GM12878 (cell line): ENCODE measurements around the gene FCRLA. TPM values are rescaled to one million over a fixed set of nuclear protein-coding genes. Genes with fewer than 3 reads are reported as not detected.

ENCODE experiments used
- CHD1 ChIP-seq: IDR thresholded peaks from 2 replicates; pipeline ENCODE4 v1.6.1; 2012; ENCODE audit warnings: low read depth, low read length, improper control_type of control experiment
- EZH2 ChIP-seq: IDR thresholded peaks from 2 replicates; pipeline ENCODE4 v1.6.1; 2012; ENCODE audit warnings: low read depth, mild to moderate bottlenecking, control low read depth, inconsistent platforms, low read length, borderline replicate concordance; ENCODE audit not compliant: control insufficient read depth
- FOXK2 ChIP-seq: fragments of 450-650 bp; IDR thresholded peaks from 2 replicates; pipeline ENCODE4 v1.6.1; 2017; ENCODE audit warnings: mild to moderate bottlenecking, moderate library complexity
- HDAC6 ChIP-seq: fragments of 200-600 bp; sonication (generic); IDR thresholded peaks from one replicate; pipeline ENCODE4 v1.8.0; 2017; ENCODE audit warnings: antibody characterized with exemption; ENCODE audit not compliant: unreplicated experiment
- IKZF1 ChIP-seq: fragments of 450-650 bp; conservative IDR thresholded peaks from 2 replicates; pipeline ENCODE4 v1.6.1; 2017; ENCODE audit warnings: antibody characterized with exemption, mild to moderate bottlenecking
- IKZF2 ChIP-seq, 2 experiments: fragments of 450-650 bp; IDR thresholded peaks; 2 replicates each; pipeline ENCODE4 v1.6.1; 2017; ENCODE audit warnings: mild to moderate bottlenecking in 2 of 2, moderate library complexity in 2 of 2
- KAT2A ChIP-seq: conservative IDR thresholded peaks from 2 replicates; pipeline ENCODE4 v1.6.1; 2011; ENCODE audit warnings: low read depth, low read length; ENCODE audit not compliant: control insufficient read depth
- KDM1A ChIP-seq: fragments of 200-600 bp; sonication (generic); IDR thresholded peaks from 2 replicates; pipeline ENCODE4 v1.6.1; 2016; ENCODE audit warnings: borderline replicate concordance
- MEF2B ChIP-seq: fragments of 450-650 bp; IDR thresholded peaks from 2 replicates; pipeline ENCODE4 v1.6.1; 2018; ENCODE audit warnings: mild to moderate bottlenecking, moderate library complexity; ENCODE audit not compliant: partially characterized antibody, poor library complexity, severe bottlenecking
- MLLT1 ChIP-seq: fragments of 450-650 bp; IDR thresholded peaks from 2 replicates; pipeline ENCODE4 v1.6.1; 2016; ENCODE audit warnings: mild to moderate bottlenecking
- MYC ChIP-seq: IDR thresholded peaks from 2 replicates; pipeline ENCODE4 v1.6.1; 2011; ENCODE audit warnings: mild to moderate bottlenecking, low read length, moderate library complexity, inconsistent platforms; ENCODE audit not compliant: insufficient read depth, insufficient replicate concordance, insufficient read length, severe bottlenecking
- NFIC ChIP-seq: IDR thresholded peaks from 2 replicates; pipeline ENCODE4 v1.6.1; 2012; ENCODE audit warnings: low read depth, mild to moderate bottlenecking, inconsistent platforms, low read length, moderate library complexity
- NFYB ChIP-seq: IDR thresholded peaks from 2 replicates; pipeline ENCODE4 v1.6.1; 2011; ENCODE audit warnings: low read depth, mild to moderate bottlenecking, low read length, improper control_type of control experiment, moderate library complexity; ENCODE audit not compliant: insufficient read depth
- NR2C2 ChIP-seq: IDR thresholded peaks from 2 replicates; pipeline ENCODE4 v1.6.1; 2011; ENCODE audit warnings: borderline replicate concordance, low read depth; ENCODE audit not compliant: control insufficient read depth, insufficient read length
- NR2F1 ChIP-seq: fragments of 450-650 bp; conservative IDR thresholded peaks from 2 replicates; pipeline ENCODE4 v1.6.1; 2017; ENCODE audit warnings: mild to moderate bottlenecking
- PBX3 ChIP-seq: IDR thresholded peaks from 2 replicates; pipeline ENCODE4 v1.6.1; 2011; ENCODE audit warnings: mild to moderate bottlenecking, low read depth, low read length, moderate library complexity; ENCODE audit not compliant: insufficient replicate concordance
- POLR2A ChIP-seq: IDR thresholded peaks from 2 replicates; pipeline ENCODE4 v1.6.1; 2011; ENCODE audit warnings: low read depth, mild to moderate bottlenecking, low read length
- SMC3 ChIP-seq: IDR thresholded peaks from 2 replicates; pipeline ENCODE4 v1.6.1; 2011; ENCODE audit warnings: low read length, improper control_type of control experiment, borderline replicate concordance
- SREBF1 ChIP-seq: IDR thresholded peaks from 2 replicates; pipeline ENCODE4 v1.6.1; 2012; ENCODE audit warnings: mild to moderate bottlenecking, low read length
- SREBF2 ChIP-seq: IDR thresholded peaks from 2 replicates; pipeline ENCODE4 v1.6.1; 2012; ENCODE audit warnings: mild to moderate bottlenecking, low read length
- STAT3 ChIP-seq: IDR thresholded peaks from 2 replicates; pipeline ENCODE4 v1.6.1; 2011; ENCODE audit warnings: low read depth, low read length, improper control_type of control experiment
- TAF1 ChIP-seq: IDR thresholded peaks from 2 replicates; pipeline ENCODE4 v1.6.1; 2011; ENCODE audit warnings: mild to moderate bottlenecking, low read depth, low read length, borderline replicate concordance
- ZBTB33 ChIP-seq: fragments of 450-650 bp; IDR thresholded peaks from 2 replicates; pipeline ENCODE4 v1.6.1; 2017; ENCODE audit warnings: mild to moderate bottlenecking
- ZSCAN29 ChIP-seq: fragments of 450-650 bp; IDR thresholded peaks from 2 replicates; pipeline ENCODE4 v1.6.1; 2017; ENCODE audit warnings: mild to moderate bottlenecking, moderate library complexity
- polyA plus RNA-seq, 11 experiments: library from polyadenylated mRNA; depleted of rRNA in 4 of 11; unstranded in 6 of 11; stranded (reverse) in 5 of 11; fragments of >200 nt; fragmentation: Nextera tagmentation in 4 of 11; fragmentation: Illumina TruSeq in 1 of 11; extraction: Ambion mirVana in 4 of 11; extraction: Trizol in 1 of 11; gene quantifications; 1 replicate in 1 of 11; 2 replicates in 10 of 11; pipeline versions ENCODE4 v1.2.1 to v1.2.3, GENCODE V29; 2011 to 2016; ENCODE audit warnings: inconsistent platforms in 2 of 11, missing spikeins in 2 of 11, low read depth in 1 of 11
- total RNA-seq, 4 experiments: library from RNA; depleted of rRNA in 3 of 4; stranded (reverse); fragments of >200 nt in 3 of 4; fragmentation: Illumina TruSeq in 1 of 4; extraction: Trizol in 1 of 4; gene quantifications; 2 replicates each; pipeline versions ENCODE4 v1.2.1 to v1.2.3, GENCODE V29; 2013 to 2021
- TF ChIP-seq, protein P1 (sequence below): IDR thresholded peaks from 2 replicates; pipeline ENCODE4 v1.6.1; 2011; ENCODE audit warnings: borderline replicate concordance, low read depth, mild to moderate bottlenecking, moderate library complexity, low read length; ENCODE audit not compliant: insufficient read depth, poor library complexity, severe bottlenecking

Gene FCRLA
- total and polyA plus RNA-seq, 10 of the 15 experiments (the other 5 are each of a cell fraction or from before 2014, with no cell fraction given): 130 to 714 (median 374) TPM

DNA sequence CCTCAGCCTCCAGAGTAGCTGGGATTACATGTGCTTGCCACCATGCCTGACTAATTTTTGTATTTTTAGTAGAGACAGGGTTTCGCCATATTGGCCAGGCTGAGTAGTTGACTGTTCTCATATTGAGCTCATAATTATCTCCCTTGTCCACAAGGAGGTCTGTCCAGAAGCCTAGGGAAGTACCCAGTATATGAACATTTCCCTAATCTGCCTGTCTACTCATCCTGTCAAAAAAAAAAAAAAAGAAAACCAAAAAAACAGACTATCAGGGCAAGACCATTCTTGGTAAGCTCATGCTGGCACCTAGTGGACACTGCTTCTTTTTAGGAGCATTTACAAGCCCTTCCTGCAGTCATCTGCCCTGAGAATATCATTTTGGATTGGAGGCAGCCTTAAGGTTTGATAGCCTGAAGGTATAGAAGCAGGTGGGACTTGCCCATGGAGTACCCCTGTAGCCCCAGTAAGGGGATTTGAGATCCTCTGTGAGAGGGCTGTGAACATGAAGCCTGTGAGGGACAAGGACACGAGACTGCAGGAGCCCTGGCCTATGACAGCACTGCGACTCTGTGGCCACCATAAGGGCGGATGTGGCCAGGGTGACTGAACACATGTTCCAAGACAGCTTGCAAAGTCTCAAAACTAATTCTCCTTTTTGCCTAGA, 31.7 kb downstream of the FCRLA start (continued):
- no peak for TF ChIP-seq HDAC6
- TF ChIP-seq MEF2B: no peak
- TF ChIP-seq IKZF1: peak; percentile 55
- peak; percentile 41 to 47; a peak in 2 of 4 replicates for TF ChIP-seq IKZF2 (IDR thresholded peaks at IDR 0.05)
- TF ChIP-seq POLR2A: peak; percentile 56
- TF ChIP-seq MYC: no peak
- TF ChIP-seq SREBF2: no peak
- TF ChIP-seq, protein P1, sequence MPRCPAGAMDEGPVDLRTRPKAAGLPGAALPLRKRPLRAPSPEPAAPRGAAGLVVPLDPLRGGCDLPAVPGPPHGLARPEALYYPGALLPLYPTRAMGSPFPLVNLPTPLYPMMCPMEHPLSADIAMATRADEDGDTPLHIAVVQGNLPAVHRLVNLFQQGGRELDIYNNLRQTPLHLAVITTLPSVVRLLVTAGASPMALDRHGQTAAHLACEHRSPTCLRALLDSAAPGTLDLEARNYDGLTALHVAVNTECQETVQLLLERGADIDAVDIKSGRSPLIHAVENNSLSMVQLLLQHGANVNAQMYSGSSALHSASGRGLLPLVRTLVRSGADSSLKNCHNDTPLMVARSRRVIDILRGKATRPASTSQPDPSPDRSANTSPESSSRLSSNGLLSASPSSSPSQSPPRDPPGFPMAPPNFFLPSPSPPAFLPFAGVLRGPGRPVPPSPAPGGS: no peak
- no peak for TF ChIP-seq CHD1
- TF ChIP-seq ZSCAN29: no peak
- TF ChIP-seq KDM1A: no peak
- no peak for TF ChIP-seq NR2F1
- no peak for TF ChIP-seq TAF1
- no peak for TF ChIP-seq ZBTB33
- 0 out of 2 replicates have a peak, but pooled peaks have one; percentile 63 for TF ChIP-seq MLLT1
- peak; percentile 90 for TF ChIP-seq SMC3
- no peak for TF ChIP-seq FOXK2
- TF ChIP-seq KAT2A: no peak
- TF ChIP-seq PBX3: no peak
- TF ChIP-seq STAT3: no peak
- TF ChIP-seq NFYB: peak; percentile 78
- no peak for TF ChIP-seq NR2C2
- no peak for TF ChIP-seq EZH2
- no peak for TF ChIP-seq SREBF1
- peak; percentile 31; the same call in 1 of the 2 replicates for TF ChIP-seq NFIC
- TF ChIP-seq, all 136 proteins: peak for 39
